GM19324 (cell line): ENCODE data around the gene CDH23.
"Not testable (repeated sequence)": the region's sequence is repeated elsewhere in the genome, so short reads cannot be mapped to it uniquely, and the experiment has no call there.

Experiments used
- ATAC-seq: cut with Tn5 transposase; IDR thresholded peaks from one replicate; pipeline ENCODE4 v1.9.1; 2021; ENCODE audit warnings: mild to moderate bottlenecking, moderate library complexity; ENCODE audit not compliant: unreplicated experiment, low FRiP score

CDH23 gene

DNA sequence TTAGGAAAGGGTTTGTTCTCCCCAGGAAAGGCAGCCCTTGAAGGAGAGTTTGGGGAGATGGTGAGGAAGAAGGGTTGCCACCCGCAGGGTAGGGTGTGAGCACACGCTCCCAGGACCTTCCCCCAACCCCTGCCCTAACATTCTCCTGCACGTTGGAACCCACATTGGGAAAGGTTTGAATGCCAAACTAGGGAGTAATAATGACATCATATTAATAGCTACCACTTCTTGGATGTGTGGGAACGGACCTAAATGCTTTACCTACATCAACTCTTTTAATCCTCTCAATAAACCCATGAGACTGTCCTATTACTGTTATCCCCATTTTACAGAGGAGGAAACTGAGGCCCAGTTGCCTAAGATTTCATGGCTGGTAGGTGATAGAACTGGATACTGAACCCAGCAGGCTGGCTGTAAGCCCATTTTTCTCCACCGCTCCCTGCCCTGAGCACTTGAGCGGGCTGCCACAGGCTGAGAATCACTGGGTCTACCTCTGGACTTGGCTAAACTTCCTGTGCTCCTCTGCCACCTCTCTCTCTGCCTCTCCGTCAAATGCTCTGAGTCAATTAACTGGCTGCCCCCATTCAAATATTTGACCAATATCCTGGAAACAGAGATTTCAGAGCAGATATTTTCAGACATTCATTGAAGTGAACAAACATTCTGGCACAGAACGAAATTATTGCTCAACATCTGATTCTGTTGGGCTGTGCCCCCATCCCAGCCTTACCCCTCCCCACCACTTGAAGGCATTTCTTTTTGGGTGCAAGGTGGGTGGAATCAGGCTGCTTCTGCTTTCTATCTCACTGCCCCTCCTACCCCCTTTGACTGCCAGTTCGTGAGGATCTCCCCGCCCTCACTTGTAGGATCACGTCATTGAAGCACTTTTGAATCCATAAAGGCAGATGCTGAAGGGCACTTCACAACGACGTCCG, 193.2 kb downstream of the CDH23 start:
- no peak for ATAC-seq

DNA sequence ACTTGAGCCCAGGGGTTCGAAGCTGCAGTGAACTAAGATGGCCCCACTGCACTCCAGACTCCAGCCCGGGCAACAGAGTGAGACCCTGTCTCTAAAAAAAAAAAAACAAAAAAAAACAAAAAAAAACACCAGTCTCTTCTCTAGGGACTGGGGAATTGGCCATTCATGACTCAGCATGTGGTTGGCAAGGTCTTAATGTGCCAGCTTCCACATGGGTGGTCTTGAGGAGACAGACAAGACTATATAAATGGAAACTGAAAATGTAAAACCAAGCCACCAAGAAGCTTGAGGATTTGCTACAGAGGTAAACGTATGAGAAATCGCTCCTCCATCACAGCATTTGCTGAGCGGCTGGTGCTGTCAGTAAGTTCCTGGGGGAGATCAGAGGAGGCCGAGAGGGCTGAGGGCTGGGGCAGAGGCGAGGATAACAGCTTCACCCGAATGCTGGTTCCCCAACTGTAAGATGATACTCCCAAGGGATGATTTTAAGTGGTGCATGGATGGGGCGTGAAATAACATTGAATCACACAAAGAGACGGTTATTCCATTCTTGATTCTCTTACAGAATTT, 194.1 kb downstream of the CDH23 start:
- ATAC-seq = no peak

DNA sequence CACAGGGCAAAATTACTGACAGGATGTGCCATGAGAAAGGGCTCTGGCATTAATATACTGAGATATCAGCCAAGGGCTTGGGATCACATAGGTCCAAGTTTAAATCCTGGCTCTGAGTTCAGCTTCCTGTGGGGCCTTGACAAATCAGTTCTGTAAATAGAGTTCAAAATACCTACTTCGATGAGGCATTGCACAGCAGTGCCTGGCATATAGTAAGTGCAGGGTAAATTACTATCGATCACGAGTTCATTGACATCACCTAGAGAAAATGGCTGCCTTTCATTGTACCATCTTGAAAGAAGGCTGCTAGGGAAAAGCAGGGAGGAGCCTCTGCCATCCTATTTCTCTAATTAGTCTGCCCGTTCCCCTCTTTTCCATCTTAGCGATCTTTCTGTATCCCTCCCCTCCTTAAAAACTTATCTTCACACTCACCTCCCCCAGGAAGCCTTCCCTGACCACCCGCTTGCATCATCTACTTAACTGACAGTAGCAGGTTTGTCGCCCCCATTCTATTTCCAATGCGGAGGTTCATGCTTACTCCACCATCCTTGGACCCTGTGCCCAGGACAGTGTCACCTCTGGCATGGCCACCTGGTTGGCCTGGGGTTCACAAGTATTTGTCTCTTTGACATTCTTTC, 198.3 kb downstream of the CDH23 start:
- ATAC-seq = no peak

DNA sequence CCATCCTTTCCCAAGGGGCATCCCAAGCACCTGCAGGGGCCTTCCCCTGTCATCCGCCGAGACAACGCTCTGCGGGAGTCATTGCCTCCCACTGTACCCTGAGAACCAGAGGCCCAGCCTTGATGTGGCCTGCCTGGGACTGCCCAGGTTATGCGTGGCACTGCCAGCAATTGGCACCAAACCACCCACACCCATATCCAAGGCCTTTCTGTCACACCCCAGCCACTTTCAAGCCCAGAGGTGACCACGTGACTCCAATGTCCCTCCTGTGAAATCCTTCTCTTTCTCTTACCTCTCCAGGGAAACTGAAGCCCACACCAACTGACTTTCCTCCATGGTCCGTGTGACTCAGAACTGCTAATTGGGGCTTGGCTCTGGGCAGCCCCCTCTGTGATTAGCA, 198.9 kb downstream of the CDH23 start:
- no peak for ATAC-seq

DNA sequence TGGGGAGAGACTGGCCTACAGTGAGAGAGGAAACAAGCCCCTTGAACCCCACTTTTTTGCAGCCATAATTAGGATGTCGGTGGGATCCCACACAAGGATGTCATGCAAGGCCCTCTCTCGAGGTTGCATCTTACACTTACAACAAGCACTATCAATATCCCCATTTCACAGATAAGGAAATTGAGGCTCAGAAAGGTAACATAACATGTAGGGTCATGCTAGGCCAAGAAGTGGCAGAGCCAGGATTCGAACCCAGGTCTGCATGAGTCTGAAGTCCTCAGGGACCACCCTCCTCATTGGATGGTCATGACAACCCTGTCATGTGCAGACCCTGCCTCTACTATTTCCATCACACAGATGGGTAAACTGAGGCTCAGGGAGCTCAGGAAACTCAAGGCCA, 199.4 kb downstream of the CDH23 start:
- ATAC-seq = no peak

DNA sequence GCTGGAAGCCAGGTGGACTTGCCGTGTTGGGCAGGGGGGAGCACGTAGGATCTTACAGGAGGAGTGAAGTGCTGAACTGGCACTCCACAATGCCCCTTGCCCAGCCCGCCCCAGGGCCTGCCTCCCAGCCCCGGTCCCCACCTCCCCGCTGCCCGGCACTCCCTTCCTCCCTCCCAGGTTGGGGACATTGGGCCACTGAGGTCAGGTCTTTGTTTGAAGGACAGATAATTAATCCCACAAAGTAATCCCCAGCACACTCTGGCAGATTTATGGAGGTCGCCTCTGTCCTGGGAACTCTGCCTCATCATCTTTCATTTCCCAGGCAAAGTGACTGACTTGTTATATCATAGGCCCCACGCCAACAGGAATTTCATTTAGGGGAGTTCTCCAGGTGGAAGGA, 200.0 kb downstream of the CDH23 start:
- ATAC-seq = no peak

DNA sequence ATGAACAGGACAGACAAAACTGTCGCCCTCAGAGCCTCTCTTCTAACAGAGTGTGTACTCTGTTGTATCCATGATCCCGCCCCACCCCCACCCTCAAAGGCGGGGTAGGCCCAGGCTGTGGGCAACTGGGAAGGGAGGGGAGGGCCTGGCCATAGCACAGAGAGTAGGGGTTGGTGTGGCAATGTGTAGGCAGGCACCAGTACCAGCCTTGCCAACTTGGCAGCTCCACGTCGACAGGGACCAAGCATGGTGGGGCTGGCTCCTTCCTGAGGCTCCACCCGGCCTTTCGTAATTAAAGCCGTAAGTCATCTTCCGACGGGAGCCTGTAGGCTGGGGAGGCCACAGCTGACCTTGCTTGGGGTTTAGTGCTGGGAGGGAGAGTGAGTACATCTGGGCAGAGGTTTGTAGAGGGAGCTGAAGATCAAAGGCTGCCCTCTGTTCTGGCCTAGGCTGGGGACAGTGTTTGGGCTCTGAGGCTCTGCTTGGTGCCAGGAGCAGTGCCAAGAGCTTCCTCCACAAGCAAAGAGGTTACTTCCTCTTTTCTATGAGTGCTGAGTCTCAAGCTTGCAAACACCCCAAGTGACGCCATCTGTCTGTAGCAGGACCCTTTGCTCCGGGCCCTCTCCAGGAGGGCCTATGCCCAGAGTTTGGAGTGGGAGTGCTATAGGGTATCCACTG, 201.2 kb downstream of the CDH23 start:
- no peak for ATAC-seq

DNA sequence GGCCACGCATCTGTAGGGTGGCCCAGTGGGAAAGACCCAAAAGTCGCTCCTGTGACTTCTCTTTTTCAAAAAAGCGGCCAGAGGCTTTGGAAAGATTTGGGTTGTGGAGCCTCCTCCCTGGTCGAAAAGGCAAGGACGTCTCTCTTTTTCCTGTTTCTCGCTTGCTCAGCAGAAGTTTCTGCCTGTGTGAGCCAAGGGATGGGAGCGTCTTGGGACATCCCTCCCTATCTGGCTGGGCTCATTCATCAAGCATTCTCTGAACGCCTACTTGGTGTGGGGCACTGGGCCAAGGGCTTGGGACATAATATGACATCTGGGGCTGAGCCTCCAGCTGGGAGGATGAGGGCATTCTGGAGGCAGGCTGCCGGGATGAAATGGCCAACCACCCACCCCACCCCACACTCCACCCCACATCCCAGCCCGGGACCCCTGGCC, 201.9 kb downstream of the CDH23 start:
- ATAC-seq = no peak

DNA sequence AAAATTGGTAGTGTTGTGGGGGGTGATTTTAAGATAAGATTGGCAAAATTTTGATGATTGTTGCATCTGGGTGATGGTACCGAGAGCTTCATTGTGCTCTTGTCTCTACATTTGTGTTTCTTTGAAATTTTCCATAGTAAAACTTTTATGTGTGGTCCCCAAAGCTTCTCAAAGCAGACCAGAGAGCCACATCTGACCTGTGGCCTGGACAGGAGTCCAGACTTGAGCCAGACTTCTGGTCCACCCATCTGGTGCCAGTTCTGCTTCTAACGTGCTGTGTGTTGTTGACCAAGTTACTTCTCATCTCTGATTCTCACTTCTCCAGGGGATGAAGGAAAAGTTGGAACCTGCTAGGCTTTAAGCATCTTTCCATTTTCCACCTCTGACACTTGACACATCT, 202.8 kb downstream of the CDH23 start:
- no peak for ATAC-seq

DNA sequence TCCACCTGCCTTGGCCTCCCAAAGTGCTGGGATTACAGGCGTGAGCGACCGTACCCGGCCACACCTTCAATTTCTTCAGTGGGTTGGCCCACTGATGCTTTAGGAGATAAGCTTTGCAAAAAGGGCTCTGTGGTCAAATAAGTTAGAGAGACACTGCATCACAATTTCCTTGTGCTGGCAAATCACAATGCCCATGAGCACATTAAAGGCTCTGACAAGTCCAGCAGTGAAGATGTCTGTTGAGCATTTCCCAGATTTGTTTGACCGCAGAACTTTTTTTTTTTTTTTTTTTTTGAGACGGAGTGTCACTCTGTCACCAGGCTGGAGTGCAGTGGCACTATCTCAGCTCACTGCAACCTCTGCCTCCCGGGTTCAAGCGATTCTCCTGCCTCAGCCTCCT, 203.5 kb downstream of the CDH23 start:
- ATAC-seq = not testable (repeated sequence)

DNA sequence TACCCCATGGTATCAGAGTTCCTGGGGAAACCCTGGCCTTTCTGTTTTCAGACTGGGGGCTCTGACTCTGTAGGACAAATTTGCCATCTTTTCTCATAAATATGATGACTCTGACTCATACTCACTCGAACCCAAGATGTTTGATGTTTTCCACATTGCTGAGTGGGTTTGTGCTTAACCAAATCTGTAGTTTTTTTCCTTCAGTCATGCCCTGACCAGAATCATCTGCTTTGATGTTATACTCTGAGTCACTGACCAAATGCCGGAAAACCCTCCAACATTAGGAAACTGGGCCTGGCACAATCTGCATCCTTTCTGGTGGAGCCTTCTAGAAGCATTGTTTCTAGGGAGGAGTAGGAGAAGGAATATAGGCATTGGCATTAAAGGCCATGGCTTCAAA, 204.1 kb downstream of the CDH23 start:
- ATAC-seq = no peak

DNA sequence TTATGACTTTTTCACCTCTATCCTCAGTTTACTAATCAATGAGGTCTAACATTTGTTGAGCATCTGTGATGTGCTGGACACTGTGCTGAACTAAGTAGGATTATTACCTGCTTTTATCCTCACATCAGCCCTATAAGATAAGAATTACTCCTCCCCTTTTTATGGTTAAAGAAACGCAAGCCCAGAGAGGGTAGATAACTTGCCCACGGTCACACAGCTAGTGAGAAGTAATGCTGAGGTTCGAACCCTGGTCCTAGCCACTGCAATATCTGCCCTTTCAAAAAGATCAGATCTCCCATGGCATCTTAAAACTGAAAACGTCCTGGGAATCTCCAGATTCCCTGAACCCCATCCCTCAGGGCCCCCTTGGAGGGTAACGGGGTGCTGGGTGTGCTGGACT, 204.6 kb downstream of the CDH23 start:
- ATAC-seq = no peak

DNA sequence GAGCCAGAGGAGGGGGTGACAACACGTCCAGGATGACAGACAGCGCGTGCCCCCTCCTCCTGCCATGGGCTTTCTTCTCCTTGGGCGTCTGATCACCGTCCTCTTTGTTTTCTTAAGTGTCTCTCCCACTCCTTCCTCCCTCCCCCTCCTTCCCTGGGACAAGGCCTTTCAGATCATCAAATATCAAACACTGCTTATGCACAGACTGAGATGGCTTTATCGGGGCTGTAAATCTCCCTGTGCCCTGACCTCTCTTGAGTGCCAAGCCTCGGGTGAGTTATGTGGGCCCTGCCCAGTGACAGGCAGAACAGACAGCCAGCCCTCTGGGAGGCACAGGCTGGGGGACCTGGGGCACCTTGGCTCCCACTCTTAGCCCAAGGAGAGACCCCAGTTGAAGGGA, 206.4 kb downstream of the CDH23 start:
- no peak for ATAC-seq

DNA sequence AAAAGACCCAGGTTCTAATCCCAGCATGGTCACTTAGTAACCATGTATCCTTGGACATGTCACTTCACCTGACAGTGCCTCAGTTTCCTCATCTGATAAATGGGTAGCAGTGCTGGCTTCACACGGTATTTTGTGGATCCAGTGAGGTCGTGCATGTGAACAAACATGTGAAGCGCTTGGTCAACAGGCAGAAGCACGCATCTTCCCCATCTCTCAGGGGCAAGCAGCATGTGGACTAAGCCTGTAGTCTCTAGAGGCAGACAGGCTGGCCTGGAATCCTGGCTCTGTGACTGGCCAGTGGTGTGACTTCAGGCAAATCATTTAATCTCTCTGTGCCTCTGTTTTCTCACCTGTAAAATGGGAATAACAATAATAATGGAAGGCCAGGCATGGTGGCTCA, 207.0 kb downstream of the CDH23 start:
- ATAC-seq = no peak

DNA sequence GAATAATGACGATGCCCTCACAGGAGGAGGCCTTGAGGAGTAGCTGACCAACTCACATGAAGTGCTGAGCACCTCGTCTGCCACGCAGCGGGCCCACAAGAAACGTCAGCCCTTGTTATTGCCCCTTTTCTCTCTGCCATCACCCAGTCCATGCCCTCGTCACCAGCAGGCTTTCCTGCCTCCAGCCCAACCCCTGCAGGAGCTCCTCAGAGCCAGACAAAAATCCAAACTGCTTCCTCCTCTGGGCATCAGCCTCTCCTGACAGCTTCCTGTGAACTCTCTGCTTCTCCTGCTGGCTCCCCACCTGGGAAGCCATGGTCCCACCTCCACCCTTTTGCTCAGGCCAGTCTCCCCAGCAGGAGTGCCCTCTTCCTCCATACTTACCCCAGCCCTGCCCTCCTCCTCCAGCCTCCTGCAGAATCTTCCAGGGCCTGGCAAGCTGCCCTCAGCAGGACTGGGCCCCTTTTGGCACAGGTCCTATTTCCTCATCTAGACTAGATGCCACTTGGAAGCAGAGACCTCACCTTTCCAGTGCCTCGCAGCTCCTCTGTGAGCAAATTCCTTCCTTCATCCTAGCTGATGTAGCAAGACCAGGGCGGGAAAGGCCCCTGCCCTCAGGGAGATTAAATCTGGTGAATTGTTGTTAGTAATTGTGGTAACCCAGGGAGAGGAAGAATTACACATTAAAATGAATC, 207.8 kb downstream of the CDH23 start:
- ATAC-seq = no peak

DNA sequence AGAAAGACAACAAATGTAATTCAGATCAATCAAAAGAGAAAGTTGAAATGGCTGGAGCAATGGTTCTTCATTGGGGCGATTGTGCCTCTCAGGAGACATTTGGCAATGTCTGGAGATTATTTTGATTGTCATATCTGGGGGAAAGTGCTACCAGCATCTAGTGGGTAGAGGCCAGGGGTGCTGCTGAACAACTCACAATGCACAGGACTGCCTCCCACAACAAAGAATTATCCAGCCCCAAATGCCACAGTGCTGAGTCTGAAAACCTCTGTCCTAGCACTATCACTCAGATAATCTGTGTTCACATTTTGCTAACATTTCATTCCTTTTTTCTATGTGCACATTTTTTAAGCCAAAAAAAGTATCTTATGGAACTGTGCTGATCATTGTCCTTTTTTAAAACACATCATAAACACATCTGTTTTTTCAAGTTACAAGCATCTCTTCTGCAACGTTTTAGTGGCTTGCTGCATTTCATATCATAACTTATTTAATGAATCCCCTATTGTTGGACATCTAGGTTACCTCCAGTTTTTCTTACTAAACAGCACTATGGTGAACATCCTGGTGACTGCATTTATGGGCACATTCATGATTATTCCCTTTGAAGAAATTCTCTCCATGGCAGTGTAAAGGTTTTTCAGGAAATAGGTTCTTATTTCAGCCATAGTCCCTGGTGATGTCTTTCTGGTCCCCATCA, 208.7 kb downstream of the CDH23 start:
- no peak for ATAC-seq

DNA sequence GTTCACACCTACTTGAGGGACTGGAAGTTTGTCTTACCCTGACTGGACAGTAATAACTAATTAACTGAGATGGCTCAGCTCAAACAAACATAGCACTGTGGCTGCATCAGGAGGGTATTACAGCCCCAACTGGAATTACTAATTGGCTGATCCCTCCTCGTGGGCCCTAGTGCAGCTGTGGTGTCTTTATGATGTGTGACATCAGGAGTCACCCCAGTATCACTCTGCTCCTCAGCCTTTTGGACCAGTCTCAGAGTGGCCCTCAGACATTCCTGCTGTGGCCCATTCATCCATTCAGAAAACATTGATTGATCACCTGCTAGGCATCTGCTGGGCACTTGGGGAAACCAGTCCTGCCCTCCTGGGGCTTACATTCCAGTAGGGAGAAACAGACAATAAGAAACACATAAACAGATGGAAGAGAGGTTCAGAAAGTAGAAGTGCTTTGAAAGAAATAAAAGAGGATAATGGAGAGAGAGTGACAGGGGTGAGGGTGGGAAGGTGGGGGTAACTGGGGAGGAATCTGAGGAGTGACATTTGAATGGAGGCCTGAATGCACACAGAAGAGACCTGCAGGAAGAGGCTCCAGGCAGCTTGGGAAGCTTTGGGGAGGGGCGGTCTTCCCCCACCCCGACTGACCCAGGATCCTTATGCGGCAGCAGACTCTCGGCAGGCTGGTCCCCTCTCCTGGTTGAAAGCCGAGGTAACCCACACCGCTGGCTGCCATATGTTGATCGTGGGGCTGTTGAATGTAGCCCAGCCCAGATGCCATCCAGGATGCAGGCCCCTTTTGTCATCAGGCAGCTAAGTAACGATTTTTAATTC, 209.7 kb downstream of the CDH23 start:
- ATAC-seq = no peak

DNA sequence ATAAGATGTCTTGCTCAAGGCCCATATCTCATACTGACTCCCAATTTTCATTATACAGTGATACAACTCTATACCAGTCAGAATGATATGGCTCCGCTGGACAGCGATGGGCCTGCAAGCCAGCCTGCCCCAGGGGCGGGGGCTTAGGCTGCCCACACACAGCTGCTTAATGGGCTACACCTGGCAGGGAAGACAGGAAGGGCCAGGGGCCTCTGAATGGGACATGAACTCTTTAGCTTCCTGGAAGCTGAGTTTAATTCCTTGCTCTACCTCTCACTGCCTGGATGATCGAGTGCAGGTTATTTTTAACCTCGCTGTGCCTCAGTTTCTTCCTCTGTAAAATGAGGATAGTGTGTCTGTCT, 210.3 kb downstream of the CDH23 start:
- ATAC-seq = no peak
